ENCODE data around the gene ATXN1. TPM values are rescaled to one million over a fixed set of nuclear protein-coding genes. Genes with fewer than 3 reads are reported as not detected.
"Not testable (repeated sequence)": the region's sequence is repeated elsewhere in the genome, so short reads cannot be mapped to it uniquely, and the experiment has no call there.

Gene ATXN1
- polyA plus RNA-seq, 2 of the 4 experiments (the other 2 are of a cell fraction): 2.9 to 8.3 TPM

DNA sequence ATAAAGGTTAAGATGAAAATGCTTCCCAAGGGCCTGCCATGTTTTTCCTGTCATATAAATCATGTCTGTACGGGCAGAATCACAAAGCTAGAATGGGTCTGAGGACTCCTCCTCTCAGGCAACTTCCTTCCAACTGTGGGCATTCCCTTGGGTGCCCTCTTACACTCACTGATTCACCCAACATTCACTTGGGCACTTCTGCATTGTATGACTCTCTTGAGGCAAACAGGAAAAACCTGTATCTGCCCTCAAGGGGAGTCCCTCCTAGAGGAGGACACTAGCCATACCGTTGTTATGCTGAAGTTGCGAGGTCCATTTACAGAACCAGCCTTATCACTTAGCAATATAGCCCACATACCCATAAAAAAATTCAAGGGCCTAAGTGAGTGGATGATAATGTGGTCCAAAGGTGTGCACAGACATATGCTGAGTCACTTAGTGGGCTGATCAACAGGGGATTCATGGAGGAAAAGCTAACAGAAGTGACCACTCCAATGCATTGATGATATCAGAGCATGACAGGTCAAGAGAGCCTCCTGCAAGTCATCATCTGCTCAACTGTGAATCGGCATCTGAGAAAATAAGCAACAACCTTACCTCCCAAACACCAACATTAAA, 131.1 kb downstream of the ATXN1 start:
- ATAC-seq: no peak
- no peak overlapping the region for H3K4me3 ChIP-seq
- CTCF ChIA-PET: interaction anchor here (1.2 kb wide), 1 partner anchor 11 kb away, joined by 3 read pairs; no protein-coding TSS in a partner anchor
- no peak for DNase-seq (ENCODE audit: low read depth in 1 of 2, low spot score in 1 of 2)
- peaks cover 6% of the 10 kb centered on the region for H3K4me1 ChIP-seq
- no peak overlapping the region for H3K4me2 ChIP-seq
- no peak overlapping the region for H3K27ac ChIP-seq
- POLR2A ChIA-PET: no interaction called here
- FAIRE-seq: no peak
- H3K9me3 ChIP-seq: no peaks in the 10 kb centered on the region
- 90% methylated on average over 4 of the region's 4 CpGs for WGBS (ENCODE audit: missing lambda C conversion rate)
- TF ChIP-seq ZFP36 (IDR thresholded peaks at IDR 0.05; ENCODE audit: borderline replicate concordance, partially characterized antibody): no peak
- TF ChIP-seq, protein P1, sequence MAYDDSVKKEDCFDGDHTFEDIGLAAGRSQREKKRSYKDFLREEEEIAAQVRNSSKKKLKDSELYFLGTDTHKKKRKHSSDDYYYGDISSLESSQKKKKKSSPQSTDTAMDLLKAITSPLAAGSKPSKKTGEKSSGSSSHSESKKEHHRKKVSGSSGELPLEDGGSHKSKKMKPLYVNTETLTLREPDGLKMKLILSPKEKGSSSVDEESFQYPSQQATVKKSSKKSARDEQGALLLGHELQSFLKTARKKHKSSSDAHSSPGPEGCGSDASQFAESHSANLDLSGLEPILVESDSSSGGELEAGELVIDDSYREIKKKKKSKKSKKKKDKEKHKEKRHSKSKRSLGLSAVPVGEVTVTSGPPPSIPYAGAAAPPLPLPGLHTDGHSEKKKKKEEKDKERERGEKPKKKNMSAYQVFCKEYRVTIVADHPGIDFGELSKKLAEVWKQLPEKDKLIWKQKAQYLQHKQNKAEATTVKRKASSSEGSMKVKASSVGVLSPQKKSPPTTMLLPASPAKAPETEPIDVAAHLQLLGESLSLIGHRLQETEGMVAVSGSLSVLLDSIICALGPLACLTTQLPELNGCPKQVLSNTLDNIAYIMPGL (CRISPR knock-in tag; IDR thresholded peaks at IDR 0.05; ENCODE audit: borderline replicate concordance): no peak
- TF ChIP-seq GATA3 (IDR thresholded peaks at IDR 0.05; ENCODE audit: borderline replicate concordance): no peak
- TF ChIP-seq EHMT2 (IDR thresholded peaks at IDR 0.05; ENCODE audit: low read depth): no peak
- no peak for TF ChIP-seq EHF (CRISPR knock-in tag; IDR thresholded peaks at IDR 0.05)
- TF ChIP-seq, protein P2, sequence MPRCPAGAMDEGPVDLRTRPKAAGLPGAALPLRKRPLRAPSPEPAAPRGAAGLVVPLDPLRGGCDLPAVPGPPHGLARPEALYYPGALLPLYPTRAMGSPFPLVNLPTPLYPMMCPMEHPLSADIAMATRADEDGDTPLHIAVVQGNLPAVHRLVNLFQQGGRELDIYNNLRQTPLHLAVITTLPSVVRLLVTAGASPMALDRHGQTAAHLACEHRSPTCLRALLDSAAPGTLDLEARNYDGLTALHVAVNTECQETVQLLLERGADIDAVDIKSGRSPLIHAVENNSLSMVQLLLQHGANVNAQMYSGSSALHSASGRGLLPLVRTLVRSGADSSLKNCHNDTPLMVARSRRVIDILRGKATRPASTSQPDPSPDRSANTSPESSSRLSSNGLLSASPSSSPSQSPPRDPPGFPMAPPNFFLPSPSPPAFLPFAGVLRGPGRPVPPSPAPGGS (IDR thresholded peaks at IDR 0.05): no peak
- TF ChIP-seq CBX2 (IDR thresholded peaks at IDR 0.05; ENCODE audit: borderline replicate concordance, low read depth): no peak
- no peak for TF ChIP-seq FOSL2 (IDR thresholded peaks at IDR 0.05)
- TF ChIP-seq FOSL2 (CRISPR knock-in tag; IDR thresholded peaks at IDR 0.05): no peak
- TF ChIP-seq CEBPB (IDR thresholded peaks at IDR 0.05): no peak

GRCh38 chr6:16628580-16628979, 132.7 kb downstream of the ATXN1 start:
- peaks cover 22% of the 10 kb centered on the region for H3K4me1 ChIP-seq
- WGBS (ENCODE audit: missing lambda C conversion rate): 100% methylated on average over 1 of the region's 1 CpG
- not testable (repeated sequence) for H3K9me3 ChIP-seq; H3K27ac ChIP-seq; H3K4me3 ChIP-seq; ATAC-seq; DNase-seq (ENCODE audit: low read depth in 1 of 2, low spot score in 1 of 2); FAIRE-seq; H3K4me2 ChIP-seq
- CTCF ChIA-PET: interaction anchor here (0.5 to 1.5 kb wide), 3 partner anchors 10 to 17 kb away, joined by 3 to 4 read pairs (median 3); no protein-coding TSS in a partner anchor
- POLR2A ChIA-PET: interaction anchor here (0.6 kb wide), 1 partner anchor 60 kb away, joined by 3 read pairs; no protein-coding TSS in a partner anchor

- POLR2A ChIA-PET: no interaction called here
- TF ChIP-seq CHD2 (IDR thresholded peaks at IDR 0.05; ENCODE audit: low read length, partially characterized antibody) (no peak), FOSB (CRISPR knock-in tag; IDR thresholded peaks at IDR 0.05) (no peak)
- FAIRE-seq: no peak
Measured at GRCh38 chr6:16626650-16627049, 134.6 kb downstream of the ATXN1 start.

DNA sequence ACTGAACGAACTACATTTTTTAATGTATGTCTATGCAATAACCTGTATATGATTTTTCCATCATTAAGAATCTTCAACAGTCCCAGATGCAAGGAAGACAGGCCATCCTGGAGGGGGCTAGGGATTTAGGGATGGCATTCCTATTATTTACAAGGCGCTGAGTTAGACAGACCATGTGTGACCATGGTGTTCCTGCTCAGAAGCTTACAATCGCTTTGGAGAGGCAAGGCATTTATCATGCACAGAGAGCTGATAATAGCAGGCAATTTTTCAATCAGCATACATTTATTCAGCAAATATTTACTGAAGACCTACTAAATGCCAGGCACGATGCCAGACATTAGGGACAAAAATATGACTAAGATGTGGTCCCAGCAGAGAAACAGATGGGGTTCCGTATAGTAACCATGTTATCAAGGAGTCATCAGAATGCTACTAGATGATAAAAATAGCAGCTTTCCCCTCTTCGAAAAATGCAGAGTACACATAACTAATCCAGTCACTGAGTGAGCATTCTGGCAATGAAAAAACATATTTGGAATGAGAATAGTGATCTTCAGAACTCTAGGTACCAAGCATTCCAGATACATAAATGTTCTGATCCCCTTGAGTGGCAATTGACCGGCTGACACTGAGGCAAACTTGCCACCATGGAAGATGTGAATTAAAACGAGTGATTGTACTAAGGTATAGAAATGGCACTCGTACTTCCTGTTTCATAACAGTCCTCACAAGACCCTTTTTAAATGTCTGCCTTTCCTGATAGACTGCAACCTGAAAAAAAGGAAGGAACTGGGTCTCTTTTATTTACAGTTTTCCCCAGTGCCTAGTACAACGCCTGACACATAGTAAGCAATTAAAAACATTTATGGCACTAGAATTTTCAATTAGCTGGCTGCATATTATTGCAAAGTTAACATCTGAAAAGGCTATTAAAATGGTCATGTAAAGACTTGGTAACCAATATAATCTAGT, 135.7 kb downstream of the ATXN1 start:
- TF ChIP-seq FOSB (CRISPR knock-in tag; IDR thresholded peaks at IDR 0.05): no peak
- no peak for TF ChIP-seq CBX2 (IDR thresholded peaks at IDR 0.05; ENCODE audit: borderline replicate concordance, low read depth)
- TF ChIP-seq TFCP2L1 (CRISPR knock-in tag; IDR thresholded peaks at IDR 0.05): no peak
- TF ChIP-seq SREBF2 (IDR thresholded peaks at IDR 0.05): no peak
- TF ChIP-seq NPAS2 (CRISPR knock-in tag; IDR thresholded peaks at IDR 0.05; ENCODE audit: borderline replicate concordance): no peak
- TF ChIP-seq HOXB13 (CRISPR knock-in tag; IDR thresholded peaks at IDR 0.05; ENCODE audit: low read depth): no peak
- no peak for TF ChIP-seq PHF8 (IDR thresholded peaks at IDR 0.05; ENCODE audit: borderline replicate concordance, low read depth)
- no peak for TF ChIP-seq JUNB (IDR thresholded peaks at IDR 0.05)
- no peak for TF ChIP-seq MAX (IDR thresholded peaks at IDR 0.05)
- no peak for TF ChIP-seq NFE2L2 (conservative IDR thresholded peaks at IDR 0.05; ENCODE audit: low read length)
- TF ChIP-seq SMC3 (IDR thresholded peaks at IDR 0.05): no peak

More at GRCh38 chr6:16626650-16627049, 134.6 kb downstream of the ATXN1 start:
- H3K4me2 ChIP-seq: no peak overlapping the region
- peaks cover 30% of the 10 kb centered on the region for H3K4me1 ChIP-seq
- CTCF ChIA-PET: interaction anchor here (1.1 kb wide), 1 partner anchor 135 kb away, joined by 3 read pairs; no protein-coding TSS in a partner anchor
- ATAC-seq (no peak), DNase-seq (ENCODE audit: low read depth in 1 of 2, low spot score in 1 of 2) (no peak)
- no peak overlapping the region for H3K4me3 ChIP-seq
- no peak overlapping the region for H3K27ac ChIP-seq
- H3K9me3 ChIP-seq: no peaks in the 10 kb centered on the region
- WGBS (ENCODE audit: missing lambda C conversion rate): 82% methylated on average over 2 of the region's 2 CpGs

More for the DNA sequence above, 135.7 kb downstream of the ATXN1 start:
- H3K4me2 ChIP-seq: peak overlapping the region; percentile 1; the same call in 1 of the 3 replicates
- POLR2A ChIA-PET: no interaction called here
- no peak overlapping the region for H3K27ac ChIP-seq
- CTCF ChIA-PET: interaction anchor here (0.6 to 1.1 kb wide), 3 partner anchors 25 to 294 kb away, joined by 3 read pairs; no protein-coding TSS in a partner anchor
- FAIRE-seq: no peak
- H3K4me3 ChIP-seq: no peak overlapping the region
- WGBS (ENCODE audit: missing lambda C conversion rate): 63% methylated on average over 10 of the region's 10 CpGs
- DNase-seq (ENCODE audit: low read depth in 1 of 2, low spot score in 1 of 2): peak in 1 of 2 experiments; percentile 2
- peaks cover 30% of the 10 kb centered on the region for H3K4me1 ChIP-seq
- no peaks in the 10 kb centered on the region for H3K9me3 ChIP-seq
- no peak for ATAC-seq
